K562 (cell line): ENCODE results near the gene GIGYF2.

Experiments
- CHD2 ChIP-seq: IDR thresholded peaks from 2 replicates; pipeline ENCODE4 v1.6.1; 2011; ENCODE audit warnings: low read depth, low read length
- CTCF ChIP-seq, 3 experiments: IDR thresholded peaks in 2 of 3; conservative IDR thresholded peaks in 1 of 3; 2 replicates each; pipeline ENCODE4 v1.5.1; 2011 to 2012; ENCODE audit warnings: low read length in 3 of 3, mild to moderate bottlenecking in 3 of 3, control low read depth in 2 of 3, improper control_type of control experiment in 1 of 3, inconsistent platforms in 1 of 3, low read depth in 1 of 3, mixed read lengths in 1 of 3, moderate library complexity in 1 of 3; ENCODE audit not compliant: insufficient read depth in 2 of 3
- ETV6 ChIP-seq, 3 experiments: fragments of 150-350 bp in 1 of 3; sonication (generic) in 1 of 3; formaldehyde crosslinking in 1 of 3; IDR thresholded peaks; 2 replicates each; pipeline versions ENCODE4 v1.6.1 to v1.8.0; 2014 to 2022; ENCODE audit warnings: borderline replicate concordance in 2 of 3, low read depth in 2 of 3, antibody characterized with exemption in 1 of 3, low read length in 1 of 3, mild to moderate bottlenecking in 1 of 3, missing genetic modification reagents in 1 of 3
- GATAD2A ChIP-seq: fragments of 450-650 bp; IDR thresholded peaks from 2 replicates; pipeline ENCODE4 v1.6.1; 2017
- LARP7 ChIP-seq: fragments of 450-650 bp; IDR thresholded peaks from 2 replicates; pipeline ENCODE4 v1.6.1; 2016
- MYC ChIP-seq, 2 experiments: fragments of 250-450 bp in 1 of 2; sonication (Bioruptor Pico) in 1 of 2; IDR thresholded peaks; 2 replicates each; pipeline versions ENCODE4 v1.5.1 to v1.6.1; 2012 to 2021; ENCODE audit warnings: low read depth in 2 of 2, borderline replicate concordance in 1 of 2, improper control_type of control experiment in 1 of 2, low read length in 1 of 2, mild to moderate bottlenecking in 1 of 2, moderate library complexity in 1 of 2
- NR1H2 ChIP-seq: sonication (generic); formaldehyde crosslinking; IDR thresholded peaks from 2 replicates; pipeline ENCODE4 v1.4.0; 2020; ENCODE audit warnings: mild to moderate bottlenecking, missing genetic modification reagents
- PPARD ChIP-seq: fragments of 250-450 bp; sonication (Bioruptor Pico); IDR thresholded peaks from 2 replicates; pipeline ENCODE4 v1.8.0; 2022; ENCODE audit warnings: inconsistent platforms, mild to moderate bottlenecking, moderate library complexity
- SMAD1 ChIP-seq: fragments of 150-350 bp; IDR thresholded peaks from 2 replicates; pipeline ENCODE4 v1.6.1; 2014; ENCODE audit warnings: low read length, low read depth; ENCODE audit not compliant: partially characterized antibody
- ZNF431 ChIP-seq: sonication (generic); formaldehyde crosslinking; IDR thresholded peaks from 2 replicates; pipeline ENCODE4 v1.8.0; 2022; ENCODE audit warnings: mild to moderate bottlenecking, missing genetic modification reagents
- ZNF589 ChIP-seq: fragments of 200-800 bp; sonication (Bioruptor generic); IDR thresholded peaks from 2 replicates; pipeline ENCODE4 v1.6.1; 2016; ENCODE audit warnings: low read depth, missing genetic modification characterization, missing compliant biosample characterization

DNA sequence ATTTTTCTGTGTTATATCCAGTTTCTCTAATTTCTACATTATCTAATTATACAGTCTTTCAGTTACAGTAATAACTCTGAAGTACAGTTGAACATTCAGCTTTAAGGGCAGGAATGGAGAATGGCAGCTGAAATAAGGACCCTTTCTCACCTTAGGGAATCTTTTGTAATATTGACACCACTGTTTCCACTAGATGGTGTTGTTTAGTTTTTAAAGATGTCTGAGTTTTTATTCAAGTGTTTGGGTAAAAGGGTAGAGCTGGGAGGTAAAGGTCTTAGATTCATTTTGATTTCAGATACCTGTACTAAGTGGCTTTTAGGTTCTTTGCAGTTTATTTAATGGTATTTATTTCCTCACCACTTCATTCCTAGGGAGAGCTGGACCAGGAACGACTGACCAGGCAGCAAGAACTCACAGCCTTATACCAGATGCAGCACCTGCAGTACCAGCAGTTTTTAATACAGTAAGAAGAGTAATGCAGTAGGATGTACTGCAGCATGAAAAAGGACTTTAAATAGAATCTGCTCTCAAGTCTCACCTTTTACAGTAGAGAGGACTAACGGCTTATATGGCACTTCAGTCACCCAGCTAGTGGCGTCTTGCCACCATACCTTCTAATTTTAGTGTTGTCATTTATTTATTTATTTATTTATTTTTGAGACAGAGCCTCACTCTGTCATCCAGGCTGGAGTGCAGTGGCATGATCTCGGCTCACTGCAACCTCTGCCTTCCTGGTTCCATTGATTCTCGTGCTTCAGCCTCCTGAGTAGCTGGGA lies 112.4 kb downstream of the GIGYF2 start:
- no peak for TF ChIP-seq LARP7
- no peak for TF ChIP-seq ZNF589 (CRISPR knock-in tag)
- no peak for TF ChIP-seq ETV6 (IDR thresholded peaks at IDR 0.05; ENCODE audit: borderline replicate concordance in 1 of 2, low read depth in 2 of 2, low read length in 1 of 2)
- no peak for TF ChIP-seq ETV6 (CRISPR knock-in tag; IDR thresholded peaks at IDR 0.05; ENCODE audit: borderline replicate concordance)
- no peak for TF ChIP-seq MYC (IDR thresholded peaks at IDR 0.05; ENCODE audit: low read depth, low read length)
- TF ChIP-seq MYC (CRISPR knock-in tag; IDR thresholded peaks at IDR 0.05; ENCODE audit: borderline replicate concordance, low read depth): no peak
- no peak for TF ChIP-seq CTCF (IDR thresholded peaks at IDR 0.05 in 2 of 3, conservative IDR thresholded peaks at IDR 0.05 in 1 of 3; ENCODE audit: insufficient read depth in 2 of 3, low read depth in 1 of 3, low read length in 3 of 3)
- TF ChIP-seq NR1H2 (CRISPR knock-in tag): no peak
- no peak for TF ChIP-seq ZNF431 (CRISPR knock-in tag)
- TF ChIP-seq GATAD2A: no peak
- TF ChIP-seq PPARD: no peak
- TF ChIP-seq CHD2: no peak
- TF ChIP-seq SMAD1: no peak
